Subcutaneous abdominal adipose tissue (tissue), 5 donors: ENCODE data around the gene CABLES1.

Experiments used
- H3K27ac ChIP-seq: one replicate; pipeline ENCODE4 v1.7.0; 2013; ENCODE audit warnings: low read depth, mild to moderate bottlenecking, inconsistent platforms, low read length, moderate library complexity
- H3K27me3 ChIP-seq, 5 donors: one replicate each; pipeline ENCODE4 v1.7.0; 2013; ENCODE audit warnings: low read length in 5 of 5, inconsistent platforms in 1 of 5; ENCODE audit not compliant: control insufficient read depth in 5 of 5, insufficient read depth in 4 of 5
- H3K36me3 ChIP-seq, 5 donors: one replicate each; pipeline ENCODE4 v1.7.0; 2013; ENCODE audit warnings: low read length in 5 of 5; ENCODE audit not compliant: control insufficient read depth in 5 of 5, insufficient read depth in 5 of 5
- H3K4me1 ChIP-seq, 5 donors: one replicate each; pipeline ENCODE4 v1.7.0; 2013; ENCODE audit warnings: low read length in 5 of 5, mild to moderate bottlenecking in 3 of 5, moderate library complexity in 1 of 5; ENCODE audit not compliant: control insufficient read depth in 5 of 5, insufficient read depth in 5 of 5
- H3K4me3 ChIP-seq, 5 donors: one replicate each; pipeline ENCODE4 v1.7.0; 2013; ENCODE audit warnings: low read length in 5 of 5, low read depth in 1 of 5
- H3K9ac ChIP-seq, 5 donors: one replicate each; pipeline ENCODE4 v1.7.0; 2013; ENCODE audit warnings: low read length in 5 of 5, mild to moderate bottlenecking in 4 of 5, moderate library complexity in 3 of 5
- H3K9me3 ChIP-seq, 5 donors: one replicate each; pipeline ENCODE4 v1.7.0; 2013; ENCODE audit warnings: low read length in 5 of 5; ENCODE audit not compliant: control insufficient read depth in 5 of 5
- donor health status: healthy.
- donor health status: healthy.
- donor health status: healthy.
- donor health status: healthy.
- donor health status: healthy.

The CABLES1 gene

GRCh38 chr18:23129355-23130002 lies 5.8 kb upstream of the CABLES1 start:
- no peaks in the 10 kb centered on the region for H3K27me3 ChIP-seq
- H3K27ac ChIP-seq = peak overlapping the region; percentile 11

GRCh38 chr18:23131693-23132319 lies 3.5 kb upstream of the CABLES1 start:
- H3K27me3 ChIP-seq = no peaks in the 10 kb centered on the region

More at GRCh38 chr18:23129355-23130002, 5.8 kb upstream of the CABLES1 start:
- no peak overlapping the region for H3K4me3 ChIP-seq
- no peaks in the 10 kb centered on the region for H3K9me3 ChIP-seq
- no peaks in the 10 kb centered on the region for H3K36me3 ChIP-seq
- H3K4me1 ChIP-seq = peaks cover 1 to 35% (median 30%) of the 10 kb centered on the region in 5 donors
- no peak overlapping the region for H3K9ac ChIP-seq

GRCh38 chr18:23133860-23134779 lies 1.2 kb upstream of the CABLES1 start:
- H3K27me3 ChIP-seq = no peaks in the 10 kb centered on the region
- H3K27ac ChIP-seq = peak overlapping the region; percentile 84
- H3K36me3 ChIP-seq = no peaks in the 10 kb centered on the region
- peak overlapping the region; percentile 74 to 94 (median 80) for H3K4me3 ChIP-seq
- no peaks in the 10 kb centered on the region for H3K9me3 ChIP-seq
- peaks cover 5 to 62% (median 56%) of the 10 kb centered on the region in 5 donors for H3K4me1 ChIP-seq
- peak overlapping the region in 3 of 5 donors; percentile 7 to 54 (median 8) for H3K9ac ChIP-seq

More at GRCh38 chr18:23131693-23132319, 3.5 kb upstream of the CABLES1 start:
- Histone ChIP-seq H3K36me3 (no peaks in the 10 kb centered on the region), H3K9ac (no peak overlapping the region), H3K4me1 (peaks cover 1 to 45% (median 36%) of the 10 kb centered on the region in 5 donors), H3K27ac (peak overlapping the region; percentile 19), H3K9me3 (no peaks in the 10 kb centered on the region), H3K4me3 (no peak overlapping the region)

- Histone ChIP-seq H3K27ac (peak overlapping the region; percentile 84), H3K4me1 (peaks cover 4 to 63% (median 54%) of the 10 kb centered on the region in 5 donors), H3K4me3 (peak overlapping the region in 4 of 5 donors; percentile 74 to 94 (median 79)), H3K9ac (peak overlapping the region in 3 of 5 donors; percentile 66 to 77 (median 75)), H3K9me3 (no peaks in the 10 kb centered on the region), H3K36me3 (peaks cover 0 to 3% (median 0%) of the 10 kb centered on the region in 5 donors), H3K27me3 (no peaks in the 10 kb centered on the region)
Measured at GRCh38 chr18:23135550-23136325, 453 bp downstream of the CABLES1 start.

GRCh38 chr18:23136326-23137096 lies 1.2 kb downstream of the CABLES1 start:
- peak overlapping the region; percentile 74 to 94 (median 81) for H3K4me3 ChIP-seq
- peaks cover 8 to 64% (median 59%) of the 10 kb centered on the region in 5 donors for H3K4me1 ChIP-seq
- H3K36me3 ChIP-seq = peaks cover 0 to 3% (median 0%) of the 10 kb centered on the region in 5 donors
- H3K27ac ChIP-seq = peak overlapping the region; percentile 76
- no peaks in the 10 kb centered on the region for H3K27me3 ChIP-seq
- no peaks in the 10 kb centered on the region for H3K9me3 ChIP-seq
- peak overlapping the region in 4 of 5 donors; percentile 55 to 77 (median 62) for H3K9ac ChIP-seq

- Histone ChIP-seq H3K4me1 (peaks cover 9 to 71% (median 62%) of the 10 kb centered on the region in 5 donors), H3K27ac (peak overlapping the region; percentile 76), H3K36me3 (peaks cover 0 to 3% (median 0%) of the 10 kb centered on the region in 5 donors), H3K4me3 (peak overlapping the region; percentile 74 to 94 (median 81)), H3K9me3 (no peaks in the 10 kb centered on the region), H3K9ac (peak overlapping the region; percentile 50 to 77 (median 59)), H3K27me3 (no peaks in the 10 kb centered on the region)
Measured at GRCh38 chr18:23137097-23137635, 1.9 kb downstream of the CABLES1 start.

GRCh38 chr18:23137788-23138216 lies 2.5 kb downstream of the CABLES1 start:
- peak overlapping the region in 1 of 5 donors; percentile 77 for H3K9ac ChIP-seq
- peaks cover 0 to 3% (median 0%) of the 10 kb centered on the region in 5 donors for H3K36me3 ChIP-seq
- H3K9me3 ChIP-seq = no peaks in the 10 kb centered on the region
- H3K4me3 ChIP-seq = peak overlapping the region; percentile 74 to 94 (median 81)
- H3K27me3 ChIP-seq = no peaks in the 10 kb centered on the region
- peaks cover 9 to 77% (median 68%) of the 10 kb centered on the region in 5 donors for H3K4me1 ChIP-seq
- H3K27ac ChIP-seq = peak overlapping the region; percentile 76

- H3K4me3 ChIP-seq = peak overlapping the region in 1 of 5 donors; percentile 2
- peaks cover 9 to 84% (median 75%) of the 10 kb centered on the region in 5 donors for H3K4me1 ChIP-seq
- H3K9ac ChIP-seq = no peak overlapping the region
Measured at GRCh38 chr18:23138471-23138870, 3.2 kb downstream of the CABLES1 start.

More at GRCh38 chr18:23138471-23138870, 3.2 kb downstream of the CABLES1 start:
- Histone ChIP-seq H3K36me3 (peaks cover 0 to 3% (median 0%) of the 10 kb centered on the region in 5 donors), H3K27ac (no peak overlapping the region), H3K27me3 (no peaks in the 10 kb centered on the region), H3K9me3 (no peaks in the 10 kb centered on the region)
